H9 (cell line): ENCODE data around the gene VPS35L. TPM values are rescaled to one million over a fixed set of nuclear protein-coding genes. Genes with fewer than 3 reads are reported as not detected.

Experiments used
- DNase-seq: peaks from one replicate; pipeline ENCODE4 v3.0.0-alpha.2; 2017
- H2AFZ ChIP-seq: one replicate; pipeline ENCODE4 v1.6.1; 2013; ENCODE audit warnings: mild to moderate bottlenecking, low read length, control low read depth, moderate library complexity
- H2AK5ac ChIP-seq: 2 replicates; pipeline ENCODE4 v1.6.1; 2013; ENCODE audit warnings: low read length, control low read depth, mixed read lengths; ENCODE audit not compliant: insufficient read length
- H2BK120ac ChIP-seq: one replicate; pipeline ENCODE4 v1.6.1; 2013; ENCODE audit warnings: low read depth, mild to moderate bottlenecking, low read length, control low read depth, inconsistent platforms; ENCODE audit not compliant: poor library complexity, severe bottlenecking
- H2BK12ac ChIP-seq: 2 replicates; pipeline ENCODE4 v1.6.1; 2013; ENCODE audit warnings: low read length, control low read depth, mixed read lengths, low read depth; ENCODE audit not compliant: insufficient read length
- H2BK15ac ChIP-seq: 2 replicates; pipeline ENCODE4 v1.6.1; 2013; ENCODE audit warnings: low read depth, low read length, control low read depth
- H2BK20ac ChIP-seq: one replicate; pipeline ENCODE4 v1.6.1; 2013; ENCODE audit warnings: low read depth, mild to moderate bottlenecking, low read length, control low read depth, inconsistent platforms; ENCODE audit not compliant: poor library complexity, severe bottlenecking
- H2BK5ac ChIP-seq: 2 replicates; pipeline ENCODE4 v1.6.1; 2013; ENCODE audit warnings: low read length, control low read depth, mixed read lengths; ENCODE audit not compliant: insufficient read length
- H3K14ac ChIP-seq: 2 replicates; pipeline ENCODE4 v1.6.1; 2013; ENCODE audit warnings: low read length, control low read depth; ENCODE audit not compliant: insufficient read depth
- H3K18ac ChIP-seq: 2 replicates; pipeline ENCODE4 v1.6.1; 2013; ENCODE audit warnings: low read depth, mild to moderate bottlenecking, mixed read lengths, low read length, control low read depth; ENCODE audit not compliant: insufficient read length
- H3K23ac ChIP-seq: 2 replicates; pipeline ENCODE4 v1.6.1; 2013; ENCODE audit warnings: low read length, control low read depth, mixed read lengths, low read depth; ENCODE audit not compliant: insufficient read length
- H3K23me2 ChIP-seq: 2 replicates; pipeline ENCODE4 v1.6.1; 2013; ENCODE audit warnings: low read depth, mild to moderate bottlenecking, mixed read lengths, low read length, control low read depth; ENCODE audit not compliant: insufficient read length, poor library complexity, severe bottlenecking
- H3K27ac ChIP-seq: 2 replicates; pipeline ENCODE4 v1.5.1; 2013; ENCODE audit warnings: low read length, control low read depth, mixed read lengths, low read depth; ENCODE audit not compliant: insufficient read length
- H3K27me3 ChIP-seq: 2 replicates; pipeline ENCODE4 v1.6.1; 2013; ENCODE audit warnings: low read length, control low read depth, inconsistent platforms; ENCODE audit not compliant: insufficient read depth
- H3K4ac ChIP-seq: 2 replicates; pipeline ENCODE4 v1.6.1; 2013; ENCODE audit warnings: low read depth, mild to moderate bottlenecking, control low read depth, inconsistent platforms, low read length, moderate library complexity
- H3K4me1 ChIP-seq: 2 replicates; pipeline ENCODE4 v1.6.1; 2013; ENCODE audit warnings: low read length, control low read depth, inconsistent platforms; ENCODE audit not compliant: insufficient read depth
- H3K4me2 ChIP-seq: 2 replicates; pipeline ENCODE4 v1.6.1; 2013; ENCODE audit warnings: low read length, control low read depth, mixed read lengths; ENCODE audit not compliant: insufficient read length, insufficient read depth
- H3K56ac ChIP-seq: 2 replicates; pipeline ENCODE4 v1.6.1; 2013; ENCODE audit warnings: low read depth, mild to moderate bottlenecking, mixed read lengths, low read length, control low read depth; ENCODE audit not compliant: insufficient read length
- H3K79me1 ChIP-seq: 2 replicates; pipeline ENCODE4 v1.6.1; 2013; ENCODE audit warnings: low read depth, mild to moderate bottlenecking, moderate library complexity, low read length, control low read depth, inconsistent platforms; ENCODE audit not compliant: insufficient read depth, poor library complexity, severe bottlenecking
- H3K79me2 ChIP-seq: 2 replicates; pipeline ENCODE4 v1.6.1; 2013; ENCODE audit warnings: low read length, control low read depth, inconsistent platforms; ENCODE audit not compliant: insufficient read depth
- H3K9ac ChIP-seq: 2 replicates; pipeline ENCODE4 v1.6.1; 2013; ENCODE audit warnings: low read length, control low read depth, mixed read lengths; ENCODE audit not compliant: insufficient read length; ENCODE audit errors: extremely low read depth
- H3K9me3 ChIP-seq: one replicate; pipeline ENCODE4 v1.6.1; 2013; ENCODE audit warnings: low read depth, low read length, inconsistent platforms; ENCODE audit not compliant: control insufficient read depth
- H3T11ph ChIP-seq: one replicate; pipeline ENCODE4 v1.6.1; 2013; ENCODE audit warnings: mild to moderate bottlenecking, low read length, control low read depth, inconsistent platforms
- H4K20me1 ChIP-seq: one replicate; pipeline ENCODE4 v1.6.1; 2013; ENCODE audit not compliant: control insufficient read depth, insufficient read length, insufficient read depth
- H4K5ac ChIP-seq: 2 replicates; pipeline ENCODE4 v1.6.1; 2013; ENCODE audit warnings: low read depth, mild to moderate bottlenecking, mixed read lengths, low read length, control low read depth; ENCODE audit not compliant: insufficient read length
- H4K8ac ChIP-seq: replicated peaks from 2 replicates; pipeline ENCODE4 v1.6.1; 2013; ENCODE audit warnings: low read length, control low read depth, mixed read lengths, low read depth; ENCODE audit not compliant: insufficient read length
- H4K91ac ChIP-seq: 2 replicates; pipeline ENCODE4 v1.6.1; 2013; ENCODE audit warnings: low read depth, mild to moderate bottlenecking, moderate library complexity, mixed read lengths, low read length, control low read depth; ENCODE audit not compliant: insufficient read length
- H3K27ac Mint-ChIP-seq, 3 experiments: 2 replicates in 2 of 3; 3 replicates in 1 of 3; pipeline ENCODE4 v1.8.0; 2020 to 2021; ENCODE audit warnings: mixed read lengths in 3 of 3, mild to moderate bottlenecking in 1 of 3, moderate library complexity in 1 of 3
- H3K27me3 Mint-ChIP-seq: 2 replicates; pipeline ENCODE4 v1.8.0; 2021; ENCODE audit warnings: low read depth, mild to moderate bottlenecking, moderate library complexity, mixed read lengths
- H3K36me3 Mint-ChIP-seq, 3 experiments: 2 replicates in 2 of 3; 3 replicates in 1 of 3; pipeline ENCODE4 v1.8.0; 2020 to 2021; ENCODE audit warnings: low read depth in 3 of 3, mixed read lengths in 3 of 3; ENCODE audit not compliant: insufficient read depth in 1 of 3
- H3K4me1 Mint-ChIP-seq, 2 experiments: 2 replicates each; pipeline ENCODE4 v1.8.0; 2020; ENCODE audit warnings: mixed read lengths in 2 of 2
- H3K4me3 Mint-ChIP-seq, 2 experiments: 2 replicates in 1 of 2; 3 replicates in 1 of 2; pipeline ENCODE4 v1.8.0; 2020 to 2021; ENCODE audit warnings: mild to moderate bottlenecking in 2 of 2, mixed read lengths in 2 of 2, moderate library complexity in 1 of 2
- H3K9me3 Mint-ChIP-seq, 2 experiments: 2 replicates in 1 of 2; 3 replicates in 1 of 2; pipeline ENCODE4 v1.8.0; 2020; ENCODE audit warnings: mild to moderate bottlenecking in 2 of 2, mixed read lengths in 2 of 2, moderate library complexity in 1 of 2
- CTCF ChIP-seq: fragments of 200-600 bp; sonication (generic); conservative IDR thresholded peaks from 3 replicates; pipeline ENCODE4 v1.8.0; 2021; ENCODE audit warnings: antibody characterized with exemption, mild to moderate bottlenecking
- WGBS: extraction: QIAGEN DNeasy Blood & Tissue Kit; methylation state at CpG from one replicate; pipeline ENCODE4 v1.1.7; 2013; ENCODE audit warnings: missing lambda C conversion rate, low lambda C conversion rate, mixed read lengths; ENCODE audit not compliant: insufficient read length; ENCODE audit errors: extremely low coverage; 5-methylcytosine and 5-hydroxymethylcytosine counted together
- total RNA-seq: library from RNA; stranded (reverse); gene quantifications from 2 replicates; pipeline ENCODE4 v1.2.1, GENCODE V29; 2021

VPS35L gene
- total RNA-seq, 1 experiment from 2014 or later = 58.4 TPM

- Histone ChIP-seq H4K91ac (no peak overlapping the region), H2BK12ac (no peak overlapping the region), H2BK20ac (no peak overlapping the region), H2BK15ac (no peak overlapping the region), H2AK5ac (no peak overlapping the region), H3K4ac (no peak overlapping the region), H3K14ac (no peak overlapping the region), H3K23ac (no peak overlapping the region), H3K4me2 (no peak overlapping the region), H2BK120ac (no peak overlapping the region), H2BK5ac (no peak overlapping the region), H3K27me3 (no peaks in the 10 kb centered on the region), H3K27ac (no peak overlapping the region), H3K9ac (no peak overlapping the region), H2AFZ (no peak overlapping the region), H3K79me2 (peaks cover 3% of the 10 kb centered on the region; the same call in 1 of the 2 replicates), H4K5ac (no peak overlapping the region), H3K18ac (no peak overlapping the region), H3K9me3 (no peaks in the 10 kb centered on the region), H3T11ph (no peak overlapping the region), H3K56ac (no peak overlapping the region), H4K20me1 (no peaks in the 10 kb centered on the region), H3K23me2 (peaks cover 1% of the 10 kb centered on the region), H3K4me1 (no peaks in the 10 kb centered on the region), H3K79me1 (no peaks in the 10 kb centered on the region), H4K8ac (no peak overlapping the region)
- Mint-ChIP-seq H3K9me3 (no peaks in the 10 kb centered on the region), H3K27ac (no peak overlapping the region), H3K4me1 (peaks cover 10 to 12% of the 10 kb centered on the region in 2 experiments), H3K4me3 (no peak overlapping the region), H3K27me3 (no peaks in the 10 kb centered on the region), H3K36me3 (peaks cover 34 to 60% (median 52%) of the 10 kb centered on the region in 3 experiments)
- no peak for DNase-seq
- WGBS = no CpG with 5 or more reads among the region's 2 CpGs
- TF ChIP-seq CTCF = no peak
Measured at GRCh38 chr16:19515757-19516156, 39.7 kb upstream of the VPS35L start.
